ENCODE measurements around the gene BFSP2.
"Not testable (repeated sequence)": the region's sequence is repeated elsewhere in the genome, so short reads cannot be mapped to it uniquely, and the experiment has no call there.

DNA sequence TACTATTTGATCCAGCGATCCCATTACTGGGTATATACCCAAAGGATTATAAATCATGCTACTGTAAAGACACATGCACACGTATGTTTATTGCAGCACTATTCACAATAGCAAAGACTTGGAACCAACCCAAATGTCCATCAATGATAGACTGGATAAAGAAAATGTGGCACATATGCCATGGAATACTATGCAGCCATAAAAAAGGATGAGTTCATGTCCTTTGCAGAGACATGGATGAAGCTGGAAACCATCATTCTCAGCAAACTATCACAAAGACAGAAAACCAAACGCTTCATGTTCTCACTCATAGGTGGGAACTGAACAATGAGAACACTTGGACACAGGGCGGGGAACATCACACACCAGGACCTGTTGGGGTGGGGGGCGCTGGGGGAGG is 82.6 kb downstream of the BFSP2 start:
- not testable (repeated sequence) for TF ChIP-seq EZH2phosphoT487 (IDR thresholded peaks at IDR 0.05; ENCODE audit: low read depth, severe bottlenecking, unreplicated experiment); CTCF (IDR thresholded peaks at IDR 0.05; ENCODE audit: poor library complexity)
